DOHH2 (cell line): ENCODE measurements around the gene AMIGO3.

ENCODE experiments used
- H3F3A ChIP-seq: fragments of 200-600 bp; sonication (generic), shearing (Covaris generic); 2 replicates; pipeline ENCODE4 v1.6.0; 2016; ENCODE audit warnings: antibody characterized with exemption, mild to moderate bottlenecking; ENCODE audit not compliant: control insufficient read depth, insufficient read depth
- H3K27ac ChIP-seq: fragments of 200-600 bp; sonication (generic); 2 replicates; pipeline ENCODE4 v1.5.1; 2014; ENCODE audit warnings: low read depth, mild to moderate bottlenecking, low read length, moderate library complexity
- H3K27me3 ChIP-seq: fragments of 200-600 bp; sonication (generic); 2 replicates; pipeline ENCODE4 v1.6.1; 2014; ENCODE audit warnings: mild to moderate bottlenecking, low read length, mixed read lengths; ENCODE audit not compliant: control insufficient read depth
- H3K36me3 ChIP-seq: fragments of 200-600 bp; sonication (generic); 2 replicates; pipeline ENCODE4 v1.6.1; 2014; ENCODE audit warnings: mild to moderate bottlenecking, low read length, moderate library complexity, mixed read lengths; ENCODE audit not compliant: control insufficient read depth
- H3K4me1 ChIP-seq: fragments of 200-600 bp; sonication (generic); 2 replicates; pipeline ENCODE4 v1.6.1; 2014; ENCODE audit warnings: mild to moderate bottlenecking, low read length, mixed read lengths; ENCODE audit not compliant: control insufficient read depth
- H3K4me2 ChIP-seq: fragments of 200-600 bp; sonication (generic); 2 replicates; pipeline ENCODE4 v1.6.0; 2014; ENCODE audit warnings: mild to moderate bottlenecking, low read length, moderate library complexity
- H3K4me3 ChIP-seq: fragments of 200-600 bp; sonication (generic); 2 replicates; pipeline ENCODE4 v1.5.1; 2014; ENCODE audit warnings: mild to moderate bottlenecking, low read length, mixed read lengths
- H3K79me2 ChIP-seq: fragments of 200-600 bp; sonication (generic); 2 replicates; pipeline ENCODE4 v1.6.1; 2014; ENCODE audit warnings: mild to moderate bottlenecking, low read length, mixed read lengths; ENCODE audit not compliant: control insufficient read depth
- H3K9me2 ChIP-seq: fragments of 200-600 bp; sonication (generic); replicated peaks from 2 replicates; pipeline ENCODE4 v1.6.1; 2014; ENCODE audit warnings: mild to moderate bottlenecking, low read length, mixed read lengths; ENCODE audit not compliant: control insufficient read depth
- H3K9me3 ChIP-seq: fragments of 200-600 bp; sonication (generic); 2 replicates; pipeline ENCODE4 v1.6.1; 2014; ENCODE audit warnings: antibody characterized with exemption, low read length, mixed read lengths; ENCODE audit not compliant: control insufficient read depth, insufficient read depth
- H4K20me1 ChIP-seq: fragments of 200-600 bp; sonication (generic); 2 replicates; pipeline ENCODE4 v1.6.0; 2014; ENCODE audit warnings: low read depth, mild to moderate bottlenecking, antibody characterized with exemption, low read length, moderate library complexity; ENCODE audit not compliant: control insufficient read depth, insufficient read depth
- CTCF ChIP-seq: fragments of 200-600 bp; sonication (generic); IDR thresholded peaks from one replicate; pipeline ENCODE4 v1.5.1; 2014; ENCODE audit warnings: antibody characterized with exemption, mild to moderate bottlenecking, low read depth, low read length; ENCODE audit not compliant: poor library complexity, severe bottlenecking
- EZH2phosphoT487 ChIP-seq: fragments of 200-600 bp; sonication (generic); IDR thresholded peaks from 2 replicates; pipeline ENCODE4 v1.6.1; 2017; ENCODE audit warnings: borderline replicate concordance, mild to moderate bottlenecking, antibody characterized with exemption, low read length, moderate library complexity, mixed read lengths

Gene AMIGO3

GRCh38 chr3:49732597-49732996, 13.1 kb upstream of the AMIGO3 start:
- Histone ChIP-seq H4K20me1 (no peaks in the 10 kb centered on the region), H3K36me3 (peaks cover 56% of the 10 kb centered on the region), H3K79me2 (no peaks in the 10 kb centered on the region), H3K4me2 (no peak overlapping the region), H3K4me1 (peaks cover 5% of the 10 kb centered on the region), H3K27ac (no peak overlapping the region), H3K9me3 (no peaks in the 10 kb centered on the region), H3K9me2 (no peaks in the 10 kb centered on the region), H3K27me3 (no peaks in the 10 kb centered on the region), H3F3A (no peaks in the 10 kb centered on the region), H3K4me3 (no peak overlapping the region)
- TF ChIP-seq CTCF (no peak), EZH2phosphoT487 (no peak)

- H3K36me3 ChIP-seq: peaks cover 61% of the 10 kb centered on the region
- TF ChIP-seq CTCF (no peak), EZH2phosphoT487 (no peak)
- no peaks in the 10 kb centered on the region for H3K9me2 ChIP-seq
Measured at GRCh38 chr3:49729966-49730609, 10.6 kb upstream of the AMIGO3 start.

GRCh38 chr3:49727924-49728361, 8.5 kb upstream of the AMIGO3 start:
- peaks cover 60% of the 10 kb centered on the region for H3K36me3 ChIP-seq
- peak overlapping the region; percentile 61; the same call in 1 of the 2 replicates for H3K4me3 ChIP-seq
- H3K27me3 ChIP-seq: no peaks in the 10 kb centered on the region
- H4K20me1 ChIP-seq: no peaks in the 10 kb centered on the region
- no peaks in the 10 kb centered on the region for H3K9me2 ChIP-seq
- peaks cover 42% of the 10 kb centered on the region for H3K4me1 ChIP-seq
- H3K4me2 ChIP-seq: peak overlapping the region; percentile 64
- H3K79me2 ChIP-seq: peaks cover 21% of the 10 kb centered on the region
- TF ChIP-seq EZH2phosphoT487: no peak
- TF ChIP-seq CTCF: no peak
- H3F3A ChIP-seq: peaks cover 7% of the 10 kb centered on the region
- H3K9me3 ChIP-seq: no peaks in the 10 kb centered on the region
- H3K27ac ChIP-seq: peak overlapping the region; percentile 81; the same call in 1 of the 2 replicates

More at GRCh38 chr3:49729966-49730609, 10.6 kb upstream of the AMIGO3 start:
- Histone ChIP-seq H3K79me2 (peaks cover 3% of the 10 kb centered on the region; the same call in 1 of the 2 replicates), H4K20me1 (no peaks in the 10 kb centered on the region), H3K9me3 (no peaks in the 10 kb centered on the region), H3K4me1 (peaks cover 30% of the 10 kb centered on the region), H3K4me2 (no peak overlapping the region), H3F3A (peaks cover 5% of the 10 kb centered on the region), H3K27ac (no peak overlapping the region), H3K27me3 (no peaks in the 10 kb centered on the region), H3K4me3 (no peak overlapping the region)
